Measurements from ENCODE around the gene FOXK1.

GRCh38 chr7:4634166-4634565, 47.9 kb upstream of the FOXK1 start:
- no peak for TF ChIP-seq CTCF (IDR thresholded peaks at IDR 0.05)
- TF ChIP-seq POLR2AphosphoS5 (IDR thresholded peaks at IDR 0.05) = no peak

All from prostate gland (tissue), 2 donors.